GM23248 (cell line): ENCODE data around the gene CDH11.

Experiments
- EZH2 ChIP-seq: fragments of 200-600 bp; sonication (generic); IDR thresholded peaks from 2 replicates; pipeline ENCODE4 v1.6.1; 2018; ENCODE audit warnings: antibody characterized with exemption, mild to moderate bottlenecking; ENCODE audit not compliant: insufficient read depth, poor library complexity, severe bottlenecking
- EZH2phosphoT487 ChIP-seq: fragments of 200-600 bp; sonication (generic); IDR thresholded peaks from 2 replicates; pipeline ENCODE4 v1.6.1; 2018; ENCODE audit warnings: antibody characterized with exemption, moderate library complexity, mild to moderate bottlenecking, low read depth; ENCODE audit not compliant: insufficient read depth

- TF ChIP-seq EZH2 (no peak), EZH2phosphoT487 (no peak)
Observed at GRCh38 chr16:65042438-65043365, 79.2 kb downstream of the CDH11 start.
